GM23338 (cell line): ENCODE results near the gene LIPA. TPM values are rescaled to one million over a fixed set of nuclear protein-coding genes. Genes with fewer than 3 reads are reported as not detected.

ENCODE experiments used
- ATAC-seq: fragments of 200-7000 bp; cut with Tn5 transposase; 3 replicates; pipeline ENCODE4 v1.9.1; 2020
- DNase-seq: peaks from one replicate; pipeline ENCODE4 v3.0.0-alpha.2; 2015; ENCODE audit warnings: low spot score
- H2AFZ ChIP-seq: fragments of 200-600 bp; sonication (generic); 2 replicates; pipeline ENCODE4 v1.8.0; 2016; ENCODE audit warnings: antibody characterized with exemption, mild to moderate bottlenecking, moderate library complexity
- H3F3A ChIP-seq: fragments of 200-600 bp; sonication (generic); replicated peaks from 2 replicates; pipeline ENCODE4 v1.8.0; 2017; ENCODE audit warnings: antibody characterized with exemption, mixed run types, low read depth
- H3K27ac ChIP-seq: fragments of 200-600 bp; sonication (generic); 2 replicates; pipeline ENCODE4 v1.6.1; 2016; ENCODE audit warnings: low read depth
- H3K27me3 ChIP-seq: fragments of 200-600 bp; sonication (generic); 2 replicates; pipeline ENCODE4 v1.8.0; 2016; ENCODE audit warnings: mild to moderate bottlenecking, mixed run types, moderate library complexity; ENCODE audit not compliant: insufficient read depth
- H3K36me3 ChIP-seq: fragments of 200-600 bp; sonication (generic); 2 replicates; pipeline ENCODE4 v1.8.0; 2016; ENCODE audit warnings: mild to moderate bottlenecking; ENCODE audit not compliant: insufficient read depth
- H3K4me1 ChIP-seq: fragments of 200-600 bp; sonication (generic); 2 replicates; pipeline ENCODE4 v1.8.0; 2016; ENCODE audit warnings: mild to moderate bottlenecking, moderate library complexity; ENCODE audit not compliant: insufficient read depth
- H3K4me2 ChIP-seq: fragments of 200-600 bp; sonication (generic); 2 replicates; pipeline ENCODE4 v1.7.1; 2017; ENCODE audit warnings: mixed run types
- H3K4me3 ChIP-seq: fragments of 200-600 bp; sonication (generic); 2 replicates; pipeline ENCODE4 v1.6.1; 2016; ENCODE audit warnings: mixed run types
- H3K79me2 ChIP-seq: fragments of 200-600 bp; sonication (generic); replicated peaks from 2 replicates; pipeline ENCODE4 v1.8.0; 2017; ENCODE audit warnings: mild to moderate bottlenecking; ENCODE audit not compliant: insufficient read depth
- H3K9me2 ChIP-seq: fragments of 200-600 bp; sonication (generic); 2 replicates; pipeline ENCODE4 v1.8.0; 2017; ENCODE audit not compliant: insufficient read depth
- H4K20me1 ChIP-seq: fragments of 200-600 bp; sonication (generic); replicated peaks from 2 replicates; pipeline ENCODE4 v1.8.0; 2017; ENCODE audit warnings: mild to moderate bottlenecking; ENCODE audit not compliant: insufficient read depth
- H3K27ac Mint-ChIP-seq: 2 replicates; pipeline ENCODE4 v1.8.0; 2020; ENCODE audit warnings: inconsistent platforms, mild to moderate bottlenecking, moderate library complexity, mixed read lengths
- H3K27me3 Mint-ChIP-seq: 3 replicates; pipeline ENCODE4 v1.8.0; 2022; ENCODE audit warnings: low read depth, mild to moderate bottlenecking, moderate library complexity, mixed read lengths, inconsistent platforms; ENCODE audit not compliant: insufficient read depth, poor library complexity
- H3K36me3 Mint-ChIP-seq: 3 replicates; pipeline ENCODE4 v1.8.0; 2021; ENCODE audit warnings: low read depth, mild to moderate bottlenecking, inconsistent platforms, moderate library complexity, mixed read lengths
- H3K4me1 Mint-ChIP-seq: 3 replicates; pipeline ENCODE4 v1.8.0; 2020; ENCODE audit warnings: mild to moderate bottlenecking, inconsistent platforms, mixed read lengths
- H3K4me3 Mint-ChIP-seq: 3 replicates; pipeline ENCODE4 v1.8.0; 2021; ENCODE audit warnings: moderate library complexity, mild to moderate bottlenecking, inconsistent platforms, mixed read lengths
- H3K9me3 Mint-ChIP-seq: 3 replicates; pipeline ENCODE4 v1.8.0; 2020; ENCODE audit warnings: moderate library complexity, mild to moderate bottlenecking, inconsistent platforms, mixed read lengths
- EZH2 ChIP-seq: fragments of 200-600 bp; sonication (generic); IDR thresholded peaks from one replicate; pipeline ENCODE4 v1.8.0; 2017; ENCODE audit warnings: antibody characterized with exemption, mild to moderate bottlenecking, low read depth; ENCODE audit not compliant: unreplicated experiment
- EZH2phosphoT487 ChIP-seq: fragments of 200-600 bp; sonication (generic); IDR thresholded peaks from one replicate; pipeline ENCODE4 v1.8.1; 2018; ENCODE audit warnings: antibody characterized with exemption; ENCODE audit not compliant: unreplicated experiment
- JUNB ChIP-seq: IDR thresholded peaks from one replicate; pipeline ENCODE4 v1.6.1; 2016; ENCODE audit warnings: antibody characterized with exemption; ENCODE audit not compliant: unreplicated experiment
- NANOG ChIP-seq: IDR thresholded peaks from 2 replicates; pipeline ENCODE4 v1.6.1; 2016; ENCODE audit warnings: antibody characterized with exemption, borderline replicate concordance
- POLR2AphosphoS5 ChIP-seq: IDR thresholded peaks from 2 replicates; pipeline ENCODE4 v1.6.1; 2016; ENCODE audit warnings: antibody characterized with exemption, low read depth
- polyA plus RNA-seq: library from polyadenylated mRNA; unstranded; fragments of >200 nt; fragmentation: Nextera tagmentation; extraction: Ambion mirVana; gene quantifications from 2 replicates; pipeline ENCODE4 v1.2.1, GENCODE V29; 2016
- total RNA-seq: library from RNA; depleted of rRNA; stranded (reverse); fragments of >200 nt; shearing (Covaris generic); gene quantifications from 2 replicates; pipeline ENCODE4 v1.2.3, GENCODE V29; 2014
- TF ChIP-seq, protein P1 (sequence below): IDR thresholded peaks from 2 replicates; pipeline ENCODE4 v1.6.1; 2016; ENCODE audit warnings: antibody characterized with exemption
- TF ChIP-seq, protein P2 (sequence below): fragments of 250-450 bp; sonication (Bioruptor Pico); IDR thresholded peaks from 2 replicates; pipeline ENCODE4 v1.5.0; 2020; ENCODE audit warnings: mild to moderate bottlenecking, moderate library complexity
- TF ChIP-seq, protein P3 (sequence below), 2 experiments: fragments of 200-600 bp in 1 of 2; sonication (generic) in 1 of 2; conservative IDR thresholded peaks; 2 replicates each; pipeline versions ENCODE4 v1.5.1 to v1.6.1; 2016 to 2017; ENCODE audit warnings: antibody characterized with exemption in 2 of 2, low read depth in 2 of 2, mild to moderate bottlenecking in 2 of 2, moderate library complexity in 1 of 2

Gene LIPA
- total and polyA plus RNA-seq, 2 experiments from 2014 or later: 37.8 to 86.3 TPM

DNA sequence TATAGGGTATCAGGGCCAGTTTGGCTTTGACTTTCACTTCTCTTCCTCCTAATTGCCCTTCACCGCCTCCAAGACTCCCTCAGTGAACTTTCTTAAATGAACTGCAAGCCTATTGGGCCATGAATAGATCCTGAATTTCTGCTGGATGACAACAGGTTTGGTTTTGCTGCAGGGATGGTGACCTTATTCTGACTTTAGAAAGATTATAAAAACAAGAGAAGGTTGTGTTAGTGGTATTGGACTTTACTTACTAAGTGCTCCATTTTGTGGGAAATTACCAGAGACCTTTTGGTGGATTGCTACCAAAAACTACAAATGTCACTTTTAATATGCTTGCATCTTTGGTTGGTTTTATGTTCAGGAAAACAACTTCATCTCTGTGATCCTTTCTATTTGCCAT, 11.5 kb upstream of the LIPA start:
- peaks cover 3% of the 10 kb centered on the region; the same call in 1 of the 3 replicates for H3K36me3 Mint-ChIP-seq
- ATAC-seq: no peak
- Histone ChIP-seq H3K27ac (no peak overlapping the region), H3K9me2 (no peaks in the 10 kb centered on the region), H2AFZ (no peak overlapping the region), H3K4me3 (no peak overlapping the region), H3K4me1 (no peaks in the 10 kb centered on the region), H3K79me2 (no peaks in the 10 kb centered on the region), H3K27me3 (no peaks in the 10 kb centered on the region), H3K36me3 (no peaks in the 10 kb centered on the region), H4K20me1 (no peaks in the 10 kb centered on the region), H3F3A (no peaks in the 10 kb centered on the region), H3K4me2 (no peak overlapping the region)
- H3K27ac Mint-ChIP-seq: no peak overlapping the region
- peaks cover 4% of the 10 kb centered on the region for H3K4me1 Mint-ChIP-seq
- peaks cover 13% of the 10 kb centered on the region for H3K9me3 Mint-ChIP-seq
- H3K27me3 Mint-ChIP-seq: peaks cover 4% of the 10 kb centered on the region
- DNase-seq: no peak
- H3K4me3 Mint-ChIP-seq: no peak overlapping the region
- TF ChIP-seq EZH2 (no peak), POLR2AphosphoS5 (no peak)

DNA sequence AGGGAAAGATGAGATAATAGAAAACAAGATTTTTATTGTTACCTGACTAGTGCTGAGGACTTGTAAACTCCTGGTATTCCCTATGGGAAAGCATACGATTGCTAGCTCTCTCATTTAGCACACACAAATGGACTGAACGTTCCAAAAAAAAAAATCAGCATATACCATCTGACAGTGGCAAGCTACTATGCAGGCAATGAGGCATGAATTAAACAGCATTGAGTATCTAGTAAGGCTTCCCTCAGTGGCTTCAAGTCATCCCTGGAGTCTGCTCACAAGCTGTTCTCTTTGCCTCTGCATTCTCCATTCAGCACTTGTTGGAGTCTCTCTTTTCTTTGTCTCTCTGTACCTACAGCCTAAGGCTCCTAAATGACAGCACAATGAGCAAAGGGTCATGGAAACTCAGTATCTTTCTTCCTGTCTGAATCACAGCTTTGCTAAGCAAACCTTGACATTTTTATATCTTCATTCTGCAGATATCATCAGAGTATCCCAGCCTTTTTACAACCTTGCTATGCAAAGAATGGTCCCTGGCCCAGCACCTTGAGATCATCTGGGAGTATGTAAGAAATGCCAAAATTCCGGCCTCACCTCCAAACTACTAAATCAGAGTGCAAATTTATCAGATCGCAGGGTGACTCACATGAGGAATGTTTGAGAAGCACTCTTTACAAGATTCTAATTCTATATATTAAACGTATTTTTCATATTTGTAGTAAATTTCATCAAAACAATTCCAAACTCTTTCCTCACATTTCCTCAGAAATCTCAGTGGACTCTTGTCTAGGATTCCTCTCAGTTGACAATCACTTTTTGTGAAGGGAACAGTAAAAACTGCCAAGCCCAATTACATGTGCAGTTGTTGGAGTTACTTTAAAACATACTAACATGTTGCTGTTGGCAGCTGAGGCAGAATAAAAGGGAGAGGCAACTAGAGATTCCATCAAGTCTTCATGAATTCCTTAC, 10.8 kb upstream of the LIPA start:
- no peaks in the 10 kb centered on the region for H3K79me2 ChIP-seq
- H3K4me2 ChIP-seq: no peak overlapping the region
- H2AFZ ChIP-seq: no peak overlapping the region
- peaks cover 6% of the 10 kb centered on the region; the same call in 1 of the 2 replicates for H3K4me1 ChIP-seq
- DNase-seq (no peak), ATAC-seq (no peak)
- no peak overlapping the region for H3K4me3 ChIP-seq
- no peak overlapping the region for H3K27ac ChIP-seq
- H3K9me2 ChIP-seq: no peaks in the 10 kb centered on the region
- no peaks in the 10 kb centered on the region for H3F3A ChIP-seq
- peaks cover 13% of the 10 kb centered on the region for H3K9me3 Mint-ChIP-seq
- TF ChIP-seq, protein P1, sequence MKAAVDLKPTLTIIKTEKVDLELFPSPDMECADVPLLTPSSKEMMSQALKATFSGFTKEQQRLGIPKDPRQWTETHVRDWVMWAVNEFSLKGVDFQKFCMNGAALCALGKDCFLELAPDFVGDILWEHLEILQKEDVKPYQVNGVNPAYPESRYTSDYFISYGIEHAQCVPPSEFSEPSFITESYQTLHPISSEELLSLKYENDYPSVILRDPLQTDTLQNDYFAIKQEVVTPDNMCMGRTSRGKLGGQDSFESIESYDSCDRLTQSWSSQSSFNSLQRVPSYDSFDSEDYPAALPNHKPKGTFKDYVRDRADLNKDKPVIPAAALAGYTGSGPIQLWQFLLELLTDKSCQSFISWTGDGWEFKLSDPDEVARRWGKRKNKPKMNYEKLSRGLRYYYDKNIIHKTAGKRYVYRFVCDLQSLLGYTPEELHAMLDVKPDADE: no peak
- TF ChIP-seq, protein P2, sequence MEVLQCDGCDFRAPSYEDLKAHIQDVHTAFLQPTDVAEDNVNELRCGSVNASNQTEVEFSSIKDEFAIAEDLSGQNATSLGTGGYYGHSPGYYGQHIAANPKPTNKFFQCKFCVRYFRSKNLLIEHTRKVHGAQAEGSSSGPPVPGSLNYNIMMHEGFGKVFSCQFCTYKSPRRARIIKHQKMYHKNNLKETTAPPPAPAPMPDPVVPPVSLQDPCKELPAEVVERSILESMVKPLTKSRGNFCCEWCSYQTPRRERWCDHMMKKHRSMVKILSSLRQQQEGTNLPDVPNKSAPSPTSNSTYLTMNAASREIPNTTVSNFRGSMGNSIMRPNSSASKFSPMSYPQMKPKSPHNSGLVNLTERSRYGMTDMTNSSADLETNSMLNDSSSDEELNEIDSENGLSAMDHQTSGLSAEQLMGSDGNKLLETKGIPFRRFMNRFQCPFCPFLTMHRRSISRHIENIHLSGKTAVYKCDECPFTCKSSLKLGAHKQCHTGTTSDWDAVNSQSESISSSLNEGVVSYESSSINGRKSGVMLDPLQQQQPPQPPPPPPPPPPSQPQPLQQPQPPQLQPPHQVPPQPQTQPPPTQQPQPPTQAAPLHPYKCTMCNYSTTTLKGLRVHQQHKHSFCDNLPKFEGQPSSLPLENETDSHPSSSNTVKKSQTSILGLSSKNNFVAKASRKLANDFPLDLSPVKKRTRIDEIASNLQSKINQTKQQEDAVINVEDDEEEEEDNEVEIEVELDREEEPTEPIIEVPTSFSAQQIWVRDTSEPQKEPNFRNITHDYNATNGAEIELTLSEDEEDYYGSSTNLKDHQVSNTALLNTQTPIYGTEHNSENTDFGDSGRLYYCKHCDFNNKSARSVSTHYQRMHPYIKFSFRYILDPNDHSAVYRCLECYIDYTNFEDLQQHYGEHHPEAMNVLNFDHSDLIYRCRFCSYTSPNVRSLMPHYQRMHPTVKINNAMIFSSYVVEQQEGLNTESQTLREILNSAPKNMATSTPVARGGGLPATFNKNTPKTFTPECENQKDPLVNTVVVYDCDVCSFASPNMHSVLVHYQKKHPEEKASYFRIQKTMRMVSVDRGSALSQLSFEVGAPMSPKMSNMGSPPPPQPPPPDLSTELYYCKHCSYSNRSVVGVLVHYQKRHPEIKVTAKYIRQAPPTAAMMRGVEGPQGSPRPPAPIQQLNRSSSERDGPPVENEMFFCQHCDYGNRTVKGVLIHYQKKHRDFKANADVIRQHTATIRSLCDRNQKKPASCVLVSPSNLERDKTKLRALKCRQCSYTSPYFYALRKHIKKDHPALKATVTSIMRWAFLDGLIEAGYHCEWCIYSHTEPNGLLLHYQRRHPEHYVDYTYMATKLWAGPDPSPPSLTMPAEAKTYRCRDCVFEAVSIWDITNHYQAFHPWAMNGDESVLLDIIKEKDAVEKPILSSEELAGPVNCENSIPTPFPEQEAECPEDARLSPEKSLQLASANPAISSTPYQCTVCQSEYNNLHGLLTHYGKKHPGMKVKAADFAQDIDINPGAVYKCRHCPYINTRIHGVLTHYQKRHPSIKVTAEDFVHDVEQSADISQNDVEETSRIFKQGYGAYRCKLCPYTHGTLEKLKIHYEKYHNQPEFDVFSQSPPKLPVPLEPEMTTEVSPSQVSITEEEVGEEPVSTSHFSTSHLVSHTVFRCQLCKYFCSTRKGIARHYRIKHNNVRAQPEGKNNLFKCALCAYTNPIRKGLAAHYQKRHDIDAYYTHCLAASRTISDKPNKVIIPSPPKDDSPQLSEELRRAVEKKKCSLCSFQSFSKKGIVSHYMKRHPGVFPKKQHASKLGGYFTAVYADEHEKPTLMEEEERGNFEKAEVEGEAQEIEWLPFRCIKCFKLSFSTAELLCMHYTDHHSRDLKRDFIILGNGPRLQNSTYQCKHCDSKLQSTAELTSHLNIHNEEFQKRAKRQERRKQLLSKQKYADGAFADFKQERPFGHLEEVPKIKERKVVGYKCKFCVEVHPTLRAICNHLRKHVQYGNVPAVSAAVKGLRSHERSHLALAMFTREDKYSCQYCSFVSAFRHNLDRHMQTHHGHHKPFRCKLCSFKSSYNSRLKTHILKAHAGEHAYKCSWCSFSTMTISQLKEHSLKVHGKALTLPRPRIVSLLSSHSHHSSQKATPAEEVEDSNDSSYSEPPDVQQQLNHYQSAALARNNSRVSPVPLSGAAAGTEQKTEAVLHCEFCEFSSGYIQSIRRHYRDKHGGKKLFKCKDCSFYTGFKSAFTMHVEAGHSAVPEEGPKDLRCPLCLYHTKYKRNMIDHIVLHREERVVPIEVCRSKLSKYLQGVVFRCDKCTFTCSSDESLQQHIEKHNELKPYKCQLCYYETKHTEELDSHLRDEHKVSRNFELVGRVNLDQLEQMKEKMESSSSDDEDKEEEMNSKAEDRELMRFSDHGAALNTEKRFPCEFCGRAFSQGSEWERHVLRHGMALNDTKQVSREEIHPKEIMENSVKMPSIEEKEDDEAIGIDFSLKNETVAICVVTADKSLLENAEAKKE (CRISPR knock-in tag): no peak
- TF ChIP-seq, protein P3, sequence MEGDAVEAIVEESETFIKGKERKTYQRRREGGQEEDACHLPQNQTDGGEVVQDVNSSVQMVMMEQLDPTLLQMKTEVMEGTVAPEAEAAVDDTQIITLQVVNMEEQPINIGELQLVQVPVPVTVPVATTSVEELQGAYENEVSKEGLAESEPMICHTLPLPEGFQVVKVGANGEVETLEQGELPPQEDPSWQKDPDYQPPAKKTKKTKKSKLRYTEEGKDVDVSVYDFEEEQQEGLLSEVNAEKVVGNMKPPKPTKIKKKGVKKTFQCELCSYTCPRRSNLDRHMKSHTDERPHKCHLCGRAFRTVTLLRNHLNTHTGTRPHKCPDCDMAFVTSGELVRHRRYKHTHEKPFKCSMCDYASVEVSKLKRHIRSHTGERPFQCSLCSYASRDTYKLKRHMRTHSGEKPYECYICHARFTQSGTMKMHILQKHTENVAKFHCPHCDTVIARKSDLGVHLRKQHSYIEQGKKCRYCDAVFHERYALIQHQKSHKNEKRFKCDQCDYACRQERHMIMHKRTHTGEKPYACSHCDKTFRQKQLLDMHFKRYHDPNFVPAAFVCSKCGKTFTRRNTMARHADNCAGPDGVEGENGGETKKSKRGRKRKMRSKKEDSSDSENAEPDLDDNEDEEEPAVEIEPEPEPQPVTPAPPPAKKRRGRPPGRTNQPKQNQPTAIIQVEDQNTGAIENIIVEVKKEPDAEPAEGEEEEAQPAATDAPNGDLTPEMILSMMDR (conservative IDR thresholded peaks at IDR 0.05; ENCODE audit: low read depth in 2 of 2): no peak
- no peak for TF ChIP-seq NANOG
- no peak for TF ChIP-seq EZH2phosphoT487
- no peak for TF ChIP-seq JUNB
- TF ChIP-seq POLR2AphosphoS5: no peak
- H4K20me1 ChIP-seq: no peaks in the 10 kb centered on the region
- H3K4me1 Mint-ChIP-seq: peaks cover 10% of the 10 kb centered on the region
- no peaks in the 10 kb centered on the region for H3K27me3 ChIP-seq
- peaks cover 3% of the 10 kb centered on the region; the same call in 1 of the 3 replicates for H3K36me3 Mint-ChIP-seq
- H3K4me3 Mint-ChIP-seq: no peak overlapping the region
- H3K27me3 Mint-ChIP-seq: peaks cover 2% of the 10 kb centered on the region
- no peak overlapping the region for H3K27ac Mint-ChIP-seq
- no peaks in the 10 kb centered on the region for H3K36me3 ChIP-seq
